NOMO-1 (cell line): Measurements from ENCODE around the gene FOXO3.

Source experiments
- DNase-seq, 2 experiments: peaks; one replicate each; lab custom pipeline; 2025; ENCODE audit not compliant: unreplicated experiment in 2 of 2; lab: John Stamatoyannopoulos, UW

Gene FOXO3

DNA sequence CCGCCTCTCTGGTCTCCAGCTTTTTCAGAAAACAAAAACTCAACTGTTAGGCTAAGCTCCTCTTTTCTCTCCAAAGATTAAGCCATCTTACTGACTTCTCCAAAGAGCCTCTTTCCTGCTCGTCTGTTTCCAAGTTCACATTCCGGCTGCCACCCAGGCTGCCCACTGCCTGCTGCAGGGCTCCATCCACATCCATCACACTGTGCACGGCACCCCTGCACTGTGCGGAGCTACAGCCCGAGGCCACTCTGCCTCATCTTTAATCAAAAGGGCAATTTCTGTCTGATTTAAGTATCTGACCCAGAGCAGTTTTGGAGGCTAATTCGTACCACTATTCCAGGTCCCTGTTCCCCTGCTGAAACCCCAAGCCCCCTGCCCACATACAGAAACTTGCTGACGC lies 145.9 kb downstream of the FOXO3 start:
- no peak for DNase-seq

DNA sequence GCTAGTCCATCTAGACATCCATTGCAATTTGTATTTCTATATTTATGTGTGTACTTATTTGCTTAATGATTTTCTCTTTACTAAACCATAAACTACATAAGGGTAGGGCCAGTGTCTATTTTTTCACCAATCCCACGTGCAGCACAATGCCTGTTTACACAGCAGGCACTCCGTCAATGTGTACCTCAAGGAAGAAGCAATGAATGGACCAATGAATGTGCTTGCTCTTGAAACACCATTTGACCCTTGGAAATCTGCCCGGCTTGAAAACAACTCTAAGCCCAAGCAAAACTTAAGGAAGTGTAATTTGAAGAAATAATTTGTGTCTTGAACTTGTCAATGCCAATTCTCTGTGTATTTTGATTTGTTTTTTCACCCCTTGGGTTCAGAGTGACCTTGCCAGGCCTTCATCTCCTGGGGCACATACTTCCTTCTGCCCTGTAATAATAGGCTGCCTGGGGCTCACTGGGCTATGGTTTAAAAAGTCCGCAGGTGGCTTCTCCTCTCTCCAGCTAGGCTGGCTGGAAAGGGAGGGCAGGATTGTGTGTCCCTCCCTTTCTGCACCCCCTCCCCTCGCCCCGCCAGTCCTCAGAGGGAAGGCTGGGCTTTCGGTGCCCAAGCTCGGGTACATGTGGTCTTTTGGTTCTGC lies 146.7 kb downstream of the FOXO3 start:
- DNase-seq, result no peak

DNA sequence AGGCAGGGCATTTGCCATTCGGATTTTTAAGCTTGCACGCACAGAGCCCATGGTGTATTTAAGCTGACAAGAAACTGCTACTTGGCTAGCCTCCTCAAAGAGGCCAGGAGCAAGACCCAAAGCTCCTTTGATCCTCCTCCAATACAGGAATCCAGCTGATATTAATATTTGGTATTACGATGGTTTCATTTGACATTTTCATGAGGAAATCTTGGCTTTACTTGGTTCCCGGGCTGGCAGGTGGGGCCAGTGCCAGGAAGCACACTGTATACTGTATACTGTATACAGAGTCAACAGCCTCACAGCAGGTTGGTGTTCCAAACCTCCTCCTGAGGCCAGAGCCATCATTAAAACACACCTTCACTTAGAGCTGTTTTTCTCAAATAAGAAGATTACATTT lies 149.3 kb downstream of the FOXO3 start:
- DNase-seq, result no peak

DNA sequence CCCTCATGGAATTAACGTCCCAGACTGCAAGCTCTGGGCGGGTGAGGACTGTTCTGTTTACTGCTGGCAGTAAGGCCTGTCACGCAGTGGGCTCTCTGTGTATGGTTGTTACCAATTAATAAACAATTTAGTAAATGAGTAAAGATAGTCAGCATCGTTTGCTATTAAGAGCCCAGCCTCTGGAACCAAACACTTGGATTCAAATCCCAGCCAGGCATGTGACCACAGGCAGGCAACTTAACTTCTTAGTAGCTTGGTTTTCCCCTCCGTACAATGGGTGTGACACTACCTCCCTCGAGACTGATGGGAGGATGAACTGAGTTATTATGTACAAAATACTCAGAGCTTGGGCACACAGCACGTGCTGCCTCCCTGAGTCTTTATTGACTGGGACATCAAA lies 149.8 kb downstream of the FOXO3 start:
- no peak for DNase-seq

DNA sequence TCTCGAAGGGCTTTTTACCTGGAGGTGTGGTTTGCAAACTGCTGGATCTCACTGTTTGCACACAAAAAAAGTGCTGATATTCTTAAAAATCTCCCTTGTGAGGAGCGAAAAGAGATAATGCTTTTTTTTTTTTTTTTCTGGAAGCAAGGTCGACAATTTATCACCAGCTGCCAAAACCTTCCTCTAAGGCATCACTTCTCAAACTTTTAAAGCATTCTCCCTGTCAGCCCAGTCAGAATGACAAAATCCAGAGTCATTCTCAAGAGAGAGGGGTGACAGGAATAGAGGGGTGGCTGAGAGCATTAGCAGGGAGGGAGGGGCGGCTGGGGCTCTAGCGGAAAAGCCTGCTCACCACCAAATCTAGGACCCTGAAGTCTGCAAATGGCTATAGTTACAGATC lies 150.4 kb downstream of the FOXO3 start:
- DNase-seq, result no peak

DNA sequence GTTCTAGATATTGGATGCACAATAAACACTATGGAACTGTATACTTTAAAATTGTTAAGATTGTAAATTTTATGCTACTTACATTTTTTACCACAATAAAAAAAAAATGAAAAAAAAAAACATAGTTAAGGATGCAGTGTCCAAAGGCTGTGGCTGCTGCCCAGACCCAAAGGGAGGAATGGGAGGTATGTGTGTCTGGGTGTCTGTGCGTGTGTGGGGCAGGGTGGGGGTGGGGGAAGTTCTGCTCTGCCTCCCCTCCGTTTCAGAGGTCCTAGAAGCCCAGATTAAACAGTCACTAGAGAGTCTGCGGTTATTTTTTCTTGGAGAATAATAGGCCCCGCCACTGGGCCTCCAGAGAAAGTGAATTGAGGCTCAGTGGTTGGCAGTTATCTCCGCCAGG lies 151.1 kb downstream of the FOXO3 start:
- DNase-seq, result no peak

DNA sequence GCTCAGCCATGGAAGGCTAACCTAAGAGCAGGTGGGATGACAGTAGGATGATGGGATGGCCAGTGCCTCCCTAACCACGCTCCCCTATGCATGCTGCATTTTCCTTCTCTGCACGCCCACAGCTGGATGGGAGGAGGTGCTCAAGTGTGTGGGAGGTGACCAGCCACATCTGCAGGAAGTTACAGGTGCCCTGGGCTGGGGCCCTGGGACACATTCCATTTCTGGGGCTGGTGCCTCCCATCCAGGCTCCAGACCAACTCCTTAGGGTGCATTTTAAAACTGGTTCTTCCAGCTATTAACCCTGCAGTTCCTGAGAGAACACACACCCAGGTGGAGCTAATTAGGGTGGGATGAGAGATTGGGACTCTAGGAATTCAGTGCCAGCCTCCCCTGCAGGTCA lies 152.2 kb downstream of the FOXO3 start:
- no peak for DNase-seq

DNA sequence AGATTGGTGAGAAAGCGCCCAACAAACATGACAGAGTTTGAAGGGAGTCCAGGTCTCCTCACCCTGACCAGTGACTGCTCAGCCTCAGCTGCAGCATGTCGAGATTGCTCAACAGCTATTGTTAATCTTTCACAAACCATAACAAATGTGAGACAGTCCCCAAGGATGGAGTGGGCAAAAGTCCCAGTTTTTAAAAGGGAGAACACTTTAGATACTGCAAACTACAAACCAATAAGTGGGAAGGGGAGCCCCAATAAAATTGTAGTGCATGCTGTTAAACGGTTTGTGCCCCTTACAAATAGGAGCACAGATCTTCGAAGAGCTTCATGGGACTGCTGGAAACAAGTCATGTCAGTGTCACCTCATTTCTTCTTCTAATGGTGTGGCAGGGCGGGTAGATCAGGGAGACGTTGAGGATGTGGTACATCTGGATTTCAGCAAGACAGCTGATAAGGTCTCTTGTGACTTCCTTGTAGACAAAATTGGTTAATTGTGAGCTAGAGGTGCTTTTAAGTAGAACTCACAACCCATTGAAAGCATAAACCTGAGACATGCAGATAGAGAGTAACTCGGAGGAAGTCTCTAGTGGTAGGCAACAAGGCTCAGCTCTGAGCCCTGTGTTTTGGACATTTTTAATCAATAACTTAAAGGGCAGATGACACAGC lies 153.5 kb downstream of the FOXO3 start:
- peak in 1 of 2 experiments; percentile 25 for DNase-seq

DNA sequence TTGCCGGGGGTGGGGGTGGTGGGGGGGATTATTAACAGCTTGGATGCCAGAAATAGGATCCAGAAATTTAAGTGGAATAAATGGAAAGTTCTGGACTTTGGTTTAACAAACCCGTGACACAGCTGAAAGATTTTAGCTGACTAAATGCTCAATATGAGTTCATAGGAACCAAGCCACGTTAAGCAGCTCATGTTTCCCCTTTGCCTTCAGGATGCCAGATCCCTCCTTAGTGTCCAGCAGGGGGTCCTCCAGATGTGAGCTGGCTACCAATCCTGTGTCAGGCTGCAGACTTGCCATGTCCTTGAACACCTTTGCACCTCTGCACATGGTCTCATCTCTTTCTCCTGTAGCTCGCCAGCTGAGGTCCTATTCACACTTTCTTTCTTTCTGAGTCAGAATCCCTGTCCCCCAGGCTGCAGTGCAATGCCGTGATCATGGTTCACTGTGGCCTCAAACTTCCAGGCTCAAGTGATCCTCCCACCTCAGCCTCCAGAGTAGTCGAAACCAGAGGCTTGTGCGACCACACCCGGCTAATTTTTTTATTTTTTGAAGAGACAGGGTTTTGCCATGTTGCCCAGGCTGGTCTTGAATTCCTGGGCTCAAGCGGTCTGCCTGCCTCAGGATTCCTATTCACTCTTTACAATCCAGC lies 154.2 kb downstream of the FOXO3 start:
- DNase-seq, result no peak

DNA sequence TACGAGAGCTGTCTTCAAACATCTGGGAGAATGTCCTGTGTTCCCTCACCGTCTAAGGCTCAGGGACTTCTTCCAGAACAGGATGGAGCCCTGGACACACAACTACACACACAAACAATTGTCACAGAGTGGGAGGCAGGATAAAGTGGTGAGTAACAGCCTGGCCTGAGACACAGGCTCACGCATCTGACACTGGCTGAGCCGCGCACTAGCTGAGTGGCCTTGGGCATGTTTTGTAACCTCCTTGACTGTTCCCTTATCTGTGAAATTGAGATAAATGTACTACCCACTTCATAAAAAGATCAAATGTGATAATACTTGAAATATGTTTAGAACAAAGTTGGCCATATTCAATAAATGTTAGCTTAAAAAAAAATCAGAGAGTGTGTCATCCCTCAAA lies 155.1 kb downstream of the FOXO3 start:
- no peak for DNase-seq

DNA sequence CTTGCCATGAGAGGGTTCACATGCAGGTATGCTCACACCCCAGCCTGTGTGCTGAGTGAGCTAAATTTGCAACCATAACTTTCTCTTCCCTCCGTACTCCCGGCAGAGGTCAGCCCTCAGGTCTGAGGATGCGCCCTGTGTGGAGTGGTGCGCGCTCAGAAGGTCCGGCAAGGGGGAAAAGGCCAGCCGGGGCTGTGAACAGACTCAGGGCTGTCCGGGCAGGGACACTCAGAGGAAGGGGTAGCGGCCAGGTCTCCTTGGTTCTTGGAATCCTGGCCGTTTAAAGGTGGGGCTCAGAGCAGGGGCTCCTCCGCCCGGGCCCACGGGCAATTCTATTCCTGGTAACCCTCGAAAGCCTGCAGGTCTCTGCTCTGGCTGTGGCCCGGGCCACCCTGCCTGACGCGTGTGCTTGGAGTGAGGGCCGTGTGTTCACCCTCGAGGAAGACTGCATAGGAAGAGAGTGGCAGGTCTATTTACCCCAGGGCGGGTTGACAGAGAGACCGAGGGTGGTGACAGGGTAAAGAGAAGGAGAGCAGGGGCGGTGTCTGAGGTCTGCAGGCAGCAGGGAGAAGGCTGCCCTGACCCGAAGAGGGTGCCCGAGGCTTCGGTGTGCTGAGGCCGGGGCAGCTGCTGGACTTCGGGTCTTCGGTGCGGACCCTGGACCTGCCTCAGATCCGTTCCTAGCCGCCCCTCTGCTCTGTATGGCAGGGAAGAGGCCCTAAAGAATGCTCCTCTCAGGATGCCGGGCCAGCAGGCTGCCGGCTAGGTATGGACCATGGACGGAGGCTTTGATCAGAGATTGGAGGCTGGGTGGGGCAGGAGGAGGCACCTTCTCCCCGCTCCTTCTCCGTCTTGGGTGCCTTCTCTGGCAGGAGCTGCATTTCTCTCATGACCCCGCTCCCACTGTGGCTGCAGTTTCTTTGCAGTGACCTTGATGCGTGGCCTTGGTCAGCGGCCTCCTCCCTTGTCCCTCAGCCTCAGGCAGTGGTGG lies 156.4 kb downstream of the FOXO3 start:
- no peak for DNase-seq

DNA sequence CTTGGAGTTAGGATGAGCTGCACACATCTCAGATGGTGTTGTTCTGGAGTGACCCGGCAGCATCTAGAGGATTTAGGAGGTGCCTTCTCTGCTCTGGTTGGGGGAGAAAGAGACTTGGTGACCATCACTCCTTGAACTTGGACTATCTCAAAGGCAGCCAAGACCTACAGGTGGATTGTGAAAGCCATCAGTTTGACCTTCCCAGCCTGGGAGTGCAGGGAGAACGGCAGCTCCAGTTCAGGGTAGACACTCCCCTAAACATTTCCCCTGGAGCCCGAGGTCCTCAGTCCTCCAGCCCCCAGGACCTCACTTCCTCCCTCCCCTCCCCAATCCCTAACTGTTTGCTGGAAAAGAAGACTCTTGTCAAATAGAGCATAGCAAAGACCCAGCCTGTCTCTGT lies 158.8 kb downstream of the FOXO3 start:
- no peak for DNase-seq

DNA sequence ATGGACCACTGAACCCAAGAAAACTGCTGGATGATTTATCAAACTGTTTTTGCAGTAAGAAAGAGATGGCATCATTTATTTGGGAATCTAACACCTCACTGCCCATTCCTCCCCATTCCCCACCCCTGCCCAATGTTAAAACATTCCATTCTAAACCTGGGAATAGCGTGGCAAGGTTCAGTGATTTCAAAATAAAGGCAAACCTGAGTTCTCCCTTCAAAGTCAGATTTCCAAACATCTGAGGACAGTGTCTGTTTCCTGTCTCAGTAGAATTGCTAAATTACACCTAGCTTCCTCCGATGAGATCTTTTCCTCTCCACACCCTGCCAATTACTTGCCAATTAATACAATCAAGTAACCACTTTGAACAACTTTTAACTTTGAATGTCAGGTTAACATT lies 160.1 kb downstream of the FOXO3 start:
- no peak for DNase-seq

DNA sequence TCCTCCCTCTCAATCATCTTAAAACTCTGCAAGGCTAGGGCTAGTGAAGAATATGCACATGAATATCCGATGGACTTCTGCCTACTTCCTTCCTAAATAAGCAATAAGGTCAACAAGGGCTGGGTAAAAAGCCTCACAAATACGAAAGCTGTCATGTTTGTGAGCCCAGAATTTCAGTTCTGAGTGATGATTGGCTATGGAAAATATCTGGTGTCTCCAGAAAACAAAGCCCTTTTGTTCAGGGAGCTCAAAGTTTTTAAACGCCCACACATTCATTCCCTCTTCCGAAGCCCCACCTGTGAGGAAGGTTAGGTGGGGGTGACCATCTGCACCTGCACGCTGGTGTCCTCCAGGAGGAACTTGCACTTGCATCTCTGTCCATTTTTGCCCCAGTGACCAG lies 160.6 kb downstream of the FOXO3 start:
- DNase-seq, result no peak

DNA sequence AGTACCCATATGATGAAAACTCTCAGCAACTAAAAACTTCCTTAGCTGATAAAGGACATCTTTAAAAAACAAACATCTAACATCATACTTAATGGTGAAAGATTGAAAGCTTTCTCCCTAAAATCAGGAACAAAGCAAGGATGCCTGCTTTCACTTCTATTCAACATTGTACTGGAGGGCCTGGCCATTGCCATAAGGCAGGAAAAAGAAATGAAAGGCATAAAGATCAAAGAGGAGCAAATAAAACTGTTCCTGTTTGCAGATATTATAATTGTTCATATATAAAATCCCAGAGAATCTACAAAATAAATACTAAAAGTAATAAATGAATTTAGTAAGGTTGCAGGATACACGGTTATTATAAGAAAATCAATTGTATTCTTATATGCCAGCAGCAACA lies 162.9 kb downstream of the FOXO3 start:
- DNase-seq, result no peak

DNA sequence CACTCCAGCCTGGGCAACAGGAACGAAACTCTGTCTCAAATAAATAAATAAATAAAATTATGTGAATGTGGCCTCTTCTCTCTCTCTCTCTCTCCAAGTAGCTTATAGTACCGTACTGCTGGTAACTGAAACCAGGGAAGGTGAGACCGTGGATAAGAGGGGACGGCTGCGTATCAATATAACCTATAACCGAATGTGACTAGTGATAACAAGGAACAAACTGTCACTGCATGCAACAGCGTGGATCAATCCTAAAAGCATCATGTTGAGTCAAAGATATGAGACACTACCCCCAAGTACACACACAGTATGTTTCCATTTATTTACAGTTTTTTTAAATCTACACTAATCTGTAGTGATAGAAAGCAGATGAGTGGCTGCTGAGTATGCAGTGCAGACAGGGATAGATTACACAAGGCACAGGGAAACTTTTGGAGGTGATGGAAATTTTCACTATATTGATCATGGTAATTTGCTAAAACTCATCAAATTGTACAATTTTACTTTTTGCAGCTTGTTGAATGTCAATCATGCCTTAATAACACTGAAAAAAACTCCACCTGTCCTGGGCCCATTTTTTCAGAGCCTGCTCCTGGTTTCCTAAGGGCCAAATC lies 166.1 kb downstream of the FOXO3 start:
- DNase-seq, result no peak

DNA sequence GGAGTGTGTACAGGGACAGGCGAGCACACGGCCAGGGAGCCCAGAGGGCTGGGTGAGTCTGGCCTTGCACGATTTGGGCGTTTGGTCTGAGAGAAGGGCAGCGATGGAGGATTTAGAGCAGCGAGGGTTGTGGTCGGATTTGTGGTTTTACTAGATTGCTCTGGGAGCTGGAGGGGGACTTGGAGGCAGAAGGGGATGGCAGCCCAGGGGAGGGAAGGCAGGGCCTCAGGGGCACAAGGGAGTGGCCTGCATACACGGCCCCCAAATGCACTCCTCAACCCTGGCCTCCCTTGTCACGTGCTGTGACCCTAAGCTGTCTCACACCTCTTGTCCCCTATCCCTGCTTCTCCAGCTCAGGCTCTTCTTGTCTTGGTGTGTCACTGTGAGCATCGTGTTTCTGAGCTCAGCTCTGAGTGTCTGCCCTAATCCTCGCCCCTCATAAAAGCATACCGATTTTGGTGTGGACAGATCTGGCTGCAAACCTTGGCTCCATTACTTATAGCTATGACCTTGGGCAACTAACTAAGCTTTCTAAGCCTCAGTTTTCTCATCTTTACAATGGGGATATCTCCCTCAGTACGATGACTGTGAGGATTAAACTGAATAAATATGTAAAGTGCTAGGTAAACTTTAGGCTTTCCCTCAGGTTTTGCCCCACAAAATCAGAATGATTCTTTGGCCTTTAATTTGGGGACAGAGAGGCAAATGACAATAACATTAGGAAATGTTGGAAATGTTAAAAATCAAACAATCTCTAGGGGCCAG lies 167.4 kb downstream of the FOXO3 start:
- DNase-seq, result no peak

DNA sequence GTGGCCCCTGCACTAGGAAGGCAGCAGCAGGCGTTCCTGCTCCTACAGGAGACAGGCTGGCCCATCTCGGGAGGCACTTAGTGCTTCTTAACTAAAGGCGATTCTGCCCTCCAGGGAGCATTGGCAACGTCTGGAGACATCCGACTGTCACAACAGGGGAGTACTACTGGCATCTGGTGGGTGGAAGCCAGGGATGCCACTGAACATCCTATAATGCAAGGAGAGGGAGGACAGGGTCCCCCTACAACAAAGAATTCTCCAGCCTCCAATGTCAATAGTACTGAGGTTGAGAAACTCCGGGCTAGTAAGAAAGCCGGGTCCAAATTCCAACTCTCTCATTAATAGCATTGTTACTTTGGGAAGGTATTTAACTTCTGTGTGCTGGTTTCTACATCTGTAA lies 168.1 kb downstream of the FOXO3 start:
- no peak for DNase-seq

DNA sequence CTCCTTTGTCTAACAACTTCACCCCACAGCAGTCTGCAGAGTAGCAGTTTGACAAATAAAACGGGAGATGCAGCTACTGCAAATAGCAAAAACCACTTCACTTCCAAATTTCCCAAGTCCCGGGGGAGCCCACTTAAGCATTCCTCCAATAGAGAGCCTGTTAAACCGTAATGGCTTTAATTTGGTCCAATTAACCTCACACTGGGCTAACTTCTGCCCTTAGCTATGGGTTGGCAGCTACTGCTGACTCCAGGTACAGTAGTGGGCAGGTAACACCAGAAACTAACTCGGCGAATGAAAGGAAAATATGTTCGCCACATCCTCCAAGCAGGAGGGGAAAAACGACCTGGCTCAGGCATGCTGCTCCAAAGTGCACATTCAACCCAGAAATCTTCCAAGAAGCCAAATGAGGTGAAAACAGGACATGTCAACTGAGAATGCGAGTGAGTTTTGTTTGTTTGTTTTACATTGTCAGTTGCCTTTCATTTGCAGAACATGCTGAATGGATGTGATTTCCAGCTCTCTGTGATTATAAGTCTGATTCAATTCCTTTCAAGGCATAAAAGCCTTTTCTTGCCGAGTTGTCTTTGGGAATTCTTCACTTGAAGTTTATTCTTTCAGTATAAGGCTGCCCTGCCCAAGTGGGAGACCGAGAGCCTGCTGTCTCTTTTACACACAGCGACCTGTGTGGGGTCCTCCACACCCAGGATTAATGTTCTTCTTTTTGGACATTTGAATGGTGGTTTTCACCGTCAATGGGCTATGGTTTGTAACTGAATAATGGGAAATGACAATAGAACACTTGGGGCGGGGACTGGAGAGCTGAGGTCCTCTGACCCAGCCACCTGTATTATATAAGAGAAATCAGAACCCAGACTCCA lies 170.2 kb downstream of the FOXO3 start:
- no peak for DNase-seq
